GM12864 (cell line): Measurements from ENCODE around the gene ZNF19.
"Not testable (repeated sequence)": the region's sequence is repeated elsewhere in the genome, so short reads cannot be mapped to it uniquely, and the experiment has no call there.

ENCODE experiments used
- DNase-seq: peaks from one replicate; pipeline ENCODE4 v3.0.0-alpha.2; 2011; ENCODE audit warnings: low read depth
- H3K4me3 ChIP-seq: 2 replicates; pipeline ENCODE4 v1.5.1; 2011; ENCODE audit warnings: mild to moderate bottlenecking, low read depth, low read length, control low read depth
- CTCF ChIP-seq: IDR thresholded peaks from 2 replicates; pipeline ENCODE4 v1.5.1; 2011; ENCODE audit warnings: low read depth, mild to moderate bottlenecking, moderate library complexity, low read length, control low read depth, inconsistent platforms; ENCODE audit errors: missing control alignments

Gene ZNF19

DNA sequence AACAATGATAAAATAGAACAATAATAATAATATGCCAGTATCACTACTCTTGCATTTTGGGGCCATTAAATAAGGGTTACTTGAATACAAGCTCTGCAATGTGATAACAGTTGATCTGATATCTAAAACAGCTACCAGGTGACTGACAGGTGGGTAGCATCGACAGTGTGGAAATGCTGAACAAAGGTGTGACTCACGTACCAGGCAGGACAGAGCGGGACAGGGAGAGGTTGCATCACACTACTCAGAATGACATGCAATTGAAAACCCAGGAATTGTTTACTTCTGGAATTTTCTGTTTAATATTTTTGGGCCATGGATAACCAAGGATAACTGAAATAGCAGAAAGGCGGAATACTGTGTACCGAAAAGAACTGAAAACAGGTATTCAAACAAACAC is 15.8 kb upstream of the ZNF19 start:
- no peak for TF ChIP-seq CTCF
- DNase-seq: no peak
- no peak overlapping the region for H3K4me3 ChIP-seq

- DNase-seq, H3K4me3 ChIP-seq: not testable (repeated sequence)
Measured at GRCh38 chr16:71504051-71504450, 14.9 kb upstream of the ZNF19 start.

- no peak overlapping the region for H3K4me3 ChIP-seq
- peak; percentile 29 for TF ChIP-seq CTCF
- no peak for DNase-seq
Measured at GRCh38 chr16:71501547-71501946, 12.4 kb upstream of the ZNF19 start.

GRCh38 chr16:71500964-71501363 is 11.8 kb upstream of the ZNF19 start:
- TF ChIP-seq CTCF: no peak
- no peak overlapping the region for H3K4me3 ChIP-seq
- DNase-seq: no peak

- no peak overlapping the region for H3K4me3 ChIP-seq
- peak; percentile 66 for TF ChIP-seq CTCF
- DNase-seq: peak; percentile 45
Measured at GRCh38 chr16:71499775-71500364, 10.7 kb upstream of the ZNF19 start.

DNA sequence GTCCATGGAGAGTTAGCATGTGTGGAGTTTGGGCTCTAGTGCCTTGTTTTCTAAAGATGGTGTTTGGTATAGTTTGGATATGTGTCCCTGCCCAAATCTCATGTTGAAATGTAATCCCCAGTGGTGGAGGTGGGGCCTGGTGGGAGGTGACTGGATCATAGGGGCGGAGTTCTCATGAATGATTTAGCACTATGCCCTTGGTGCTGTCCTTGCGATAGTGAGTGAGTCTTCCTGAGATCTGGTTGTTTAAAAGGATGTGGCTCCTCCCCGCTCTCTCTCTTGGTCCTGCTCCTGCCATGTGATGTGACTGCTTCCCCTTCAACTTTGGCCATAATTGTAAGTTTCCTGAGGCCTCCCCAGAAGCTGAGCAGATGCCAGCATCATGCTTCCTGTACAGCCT is 8.9 kb upstream of the ZNF19 start:
- no peak for DNase-seq
- no peak for TF ChIP-seq CTCF
- no peak overlapping the region for H3K4me3 ChIP-seq

DNA sequence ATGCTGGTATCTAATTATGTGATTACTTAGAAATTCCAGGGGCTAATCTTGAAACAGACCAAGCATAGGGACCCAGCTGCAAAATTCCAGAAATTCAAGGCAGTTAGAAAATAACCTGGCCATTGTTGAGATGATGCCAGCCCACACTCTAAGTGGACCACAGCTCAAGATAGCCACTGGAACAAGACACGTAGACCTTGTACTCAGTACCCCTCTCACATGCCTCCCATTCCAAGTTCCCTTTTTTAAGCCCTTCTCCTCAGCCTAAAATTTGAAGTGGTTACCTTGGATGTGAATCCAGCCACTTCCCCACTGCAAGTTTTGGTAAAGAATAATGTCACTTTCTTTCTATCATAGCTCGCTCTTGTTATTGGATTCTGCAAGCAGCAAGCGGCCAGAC is 4.1 kb upstream of the ZNF19 start:
- no peak for DNase-seq
- no peak for TF ChIP-seq CTCF
- H3K4me3 ChIP-seq: no peak overlapping the region

- no peak overlapping the region for H3K4me3 ChIP-seq
- no peak for TF ChIP-seq CTCF
- DNase-seq: no peak
Measured at GRCh38 chr16:71492786-71493185, 3.7 kb upstream of the ZNF19 start.
